IMR-90 (cell line): Measurements from ENCODE around the gene CHIT1. TPM values are rescaled to one million over a fixed set of nuclear protein-coding genes. Genes with fewer than 3 reads are reported as not detected.

Experiments
- ATAC-seq: fragments of 200-7000 bp; cut with Tn5 transposase; 2 replicates; pipeline ENCODE4 v1.9.1; 2020; ENCODE audit warnings: low read depth, mild to moderate bottlenecking, moderate library complexity
- BruUV-seq: library from RNA; stranded (reverse); fragments of 400-500 nt; replicated peaks from 2 replicates; lab custom pipeline; 2021; lab: Mats Ljungman, UMichigan
- CTCF ChIA-PET: fragments of 300-600 bp; formaldehyde crosslinking; extraction: SDS; loops from one replicate; lab custom pipeline; 2021; ENCODE audit warnings: antibody characterized with exemption; lab: Yijun Ruan, JAX
- POLR2A ChIA-PET: fragments of 300-600 bp; sonication (Branson Sonifier 250); formaldehyde crosslinking; loops from one replicate; lab custom pipeline; 2022; ENCODE audit warnings: antibody characterized with exemption; ENCODE audit not compliant: unreplicated experiment; lab: Charles Lee
- DNase-seq: peaks from one replicate; pipeline ENCODE4 v3.0.0; 2013
- H2AFZ ChIP-seq: replicated peaks from 2 replicates; pipeline ENCODE3; 2013; ENCODE audit warnings: low read length, mild to moderate bottlenecking; ENCODE audit not compliant: poor library complexity
- H2AK5ac ChIP-seq: 2 replicates; pipeline ENCODE4 v1.6.1; 2013; ENCODE audit warnings: low read depth, low read length, inconsistent platforms
- H2AK9ac ChIP-seq: replicated peaks from 2 replicates; pipeline ENCODE3; 2013; ENCODE audit warnings: mild to moderate bottlenecking, low read depth, low read length, moderate library complexity; ENCODE audit not compliant: poor library complexity
- H2BK120ac ChIP-seq: 2 replicates; pipeline ENCODE4 v1.6.1; 2013; ENCODE audit warnings: low read depth, low read length, inconsistent platforms
- H2BK15ac ChIP-seq: 3 replicates; pipeline ENCODE4 v1.6.1; 2013; ENCODE audit warnings: low read depth, low read length, inconsistent platforms
- H2BK20ac ChIP-seq: 2 replicates; pipeline ENCODE4 v1.6.1; 2013; ENCODE audit warnings: low read depth, mild to moderate bottlenecking, inconsistent platforms, low read length, moderate library complexity
- H2BK5ac ChIP-seq: 2 replicates; pipeline ENCODE4 v1.6.1; 2013; ENCODE audit warnings: mild to moderate bottlenecking, low read depth, low read length, inconsistent platforms; ENCODE audit not compliant: poor library complexity, severe bottlenecking
- H3K14ac ChIP-seq: replicated peaks from 2 replicates; pipeline ENCODE4 v1.6.1; 2013; ENCODE audit warnings: low read depth, low read length, inconsistent platforms
- H3K18ac ChIP-seq: 2 replicates; pipeline ENCODE4 v1.6.1; 2013; ENCODE audit warnings: low read depth, low read length, control low read depth
- H3K23ac ChIP-seq: 2 replicates; pipeline ENCODE4 v1.6.1; 2013; ENCODE audit warnings: low read depth, low read length, inconsistent platforms
- H3K27ac ChIP-seq: 2 replicates; pipeline ENCODE4 v1.5.1; 2013; ENCODE audit warnings: mild to moderate bottlenecking, control low read depth, low read length; ENCODE audit not compliant: insufficient read depth
- H3K27me3 ChIP-seq: 2 replicates; pipeline ENCODE4 v1.6.1; 2013; ENCODE audit warnings: low read length; ENCODE audit not compliant: control insufficient read depth, insufficient read depth
- H3K36me3 ChIP-seq: 2 replicates; pipeline ENCODE4 v1.6.1; 2013; ENCODE audit warnings: low read length, mixed read lengths; ENCODE audit not compliant: control insufficient read depth, insufficient read depth
- H3K4ac ChIP-seq: 2 replicates; pipeline ENCODE4 v1.6.1; 2013; ENCODE audit warnings: low read depth, low read length, inconsistent platforms
- H3K4me1 ChIP-seq: 2 replicates; pipeline ENCODE4 v1.6.1; 2013; ENCODE audit warnings: low read length, mixed read lengths; ENCODE audit not compliant: control insufficient read depth, insufficient read depth
- H3K4me2 ChIP-seq: 2 replicates; pipeline ENCODE4 v1.6.1; 2013; ENCODE audit warnings: low read depth, mild to moderate bottlenecking, control low read depth, low read length, moderate library complexity
- H3K4me3 ChIP-seq: 2 replicates; pipeline ENCODE4 v1.5.1; 2013; ENCODE audit warnings: low read depth, mild to moderate bottlenecking, control low read depth, low read length, moderate library complexity; ENCODE audit not compliant: insufficient read depth
- H3K56ac ChIP-seq: 2 replicates; pipeline ENCODE4 v1.6.1; 2013; ENCODE audit warnings: low read length, inconsistent platforms; ENCODE audit not compliant: insufficient read depth; ENCODE audit errors: extremely low read depth
- H3K79me1 ChIP-seq, 2 experiments: 2 replicates each; pipeline ENCODE4 v1.6.1; 2013; ENCODE audit warnings: low read length in 2 of 2, inconsistent platforms in 1 of 2, low read depth in 1 of 2
- H3K9ac ChIP-seq: 2 replicates; pipeline ENCODE4 v1.6.1; 2013; ENCODE audit warnings: low read depth, low read length, control low read depth
- H3K9me1 ChIP-seq: 2 replicates; pipeline ENCODE4 v1.6.1; 2013; ENCODE audit warnings: low read length, inconsistent platforms; ENCODE audit not compliant: insufficient read depth
- H3K9me3 ChIP-seq: 2 replicates; pipeline ENCODE4 v1.6.1; 2013; ENCODE audit warnings: low read length; ENCODE audit not compliant: control insufficient read depth, insufficient read depth
- H4K20me1 ChIP-seq: 2 replicates; pipeline ENCODE4 v1.6.1; 2013; ENCODE audit warnings: low read length, inconsistent platforms; ENCODE audit not compliant: insufficient read depth
- H4K5ac ChIP-seq: 2 replicates; pipeline ENCODE4 v1.6.1; 2013; ENCODE audit warnings: mild to moderate bottlenecking, low read depth, low read length, control low read depth
- H4K8ac ChIP-seq, 2 experiments: 2 replicates each; pipeline ENCODE4 v1.6.1; 2013; ENCODE audit warnings: low read depth in 2 of 2, low read length in 2 of 2, control low read depth in 1 of 2, inconsistent platforms in 1 of 2
- H4K91ac ChIP-seq: 2 replicates; pipeline ENCODE4 v1.6.1; 2013; ENCODE audit warnings: low read depth, low read length, inconsistent platforms; ENCODE audit not compliant: insufficient read depth
- BHLHE40 ChIP-seq: fragments of 150-350 bp; IDR thresholded peaks from 2 replicates; pipeline ENCODE4 v1.6.1; 2016; ENCODE audit warnings: mild to moderate bottlenecking, low read depth, low read length
- CEBPB ChIP-seq: IDR thresholded peaks from 2 replicates; pipeline ENCODE4 v1.6.1; 2012; ENCODE audit warnings: low read depth, low read length, improper control_type of control experiment
- CHD1 ChIP-seq: IDR thresholded peaks from 2 replicates; pipeline ENCODE4 v1.6.1; 2012; ENCODE audit warnings: low read depth, low read length, improper control_type of control experiment
- FOS ChIP-seq: fragments of 150-350 bp; IDR thresholded peaks from 2 replicates; pipeline ENCODE4 v1.6.1; 2016; ENCODE audit warnings: low read depth, low read length
- MAFK ChIP-seq: IDR thresholded peaks from 2 replicates; pipeline ENCODE4 v1.6.1; 2012; ENCODE audit warnings: low read depth, low read length, improper control_type of control experiment
- MXI1 ChIP-seq: IDR thresholded peaks from 2 replicates; pipeline ENCODE4 v1.6.1; 2012; ENCODE audit warnings: low read depth, mild to moderate bottlenecking, low read length, moderate library complexity, borderline replicate concordance
- NFE2L2 ChIP-seq: fragments of 150-350 bp; IDR thresholded peaks from 2 replicates; pipeline ENCODE4 v1.6.1; 2016; ENCODE audit warnings: low read depth, mild to moderate bottlenecking, low read length
- POLR2A ChIP-seq: IDR thresholded peaks from 2 replicates; pipeline ENCODE4 v1.6.1; 2012; ENCODE audit warnings: mild to moderate bottlenecking, low read depth, low read length
- RCOR1 ChIP-seq: IDR thresholded peaks from 2 replicates; pipeline ENCODE4 v1.6.1; 2012; ENCODE audit warnings: mild to moderate bottlenecking, low read length, improper control_type of control experiment; ENCODE audit not compliant: insufficient replicate concordance
- RFX5 ChIP-seq: IDR thresholded peaks from 2 replicates; pipeline ENCODE4 v1.8.0; 2012; ENCODE audit warnings: low read depth, mild to moderate bottlenecking, low read length, moderate library complexity
- SMC3 ChIP-seq: fragments of 150-350 bp; IDR thresholded peaks from 2 replicates; pipeline ENCODE4 v1.6.1; 2016; ENCODE audit warnings: low read depth, mild to moderate bottlenecking, antibody characterized with exemption, low read length, moderate library complexity
- WGBS, 2 experiments: methylation state at CpG; one replicate each; pipeline versions ENCODE4 v1.1.5 to v1.1.7; 2013; ENCODE audit warnings: missing lambda C conversion rate in 2 of 2; ENCODE audit not compliant: insufficient read length in 1 of 2; ENCODE audit errors: extremely low coverage in 2 of 2; 5-methylcytosine and 5-hydroxymethylcytosine counted together
- dilution Hi-C: fragments of 300-500 bp; cut with HindIII; formaldehyde crosslinking; loops from one replicate; pipeline ENCODE4 v1.14.3; 2018; ENCODE audit warnings: low sequenced_read_pairs; ENCODE audit not compliant: unreplicated experiment
- in situ Hi-C: fragments of 300-500 bp; cut with MboI; formaldehyde crosslinking; loops from 3 replicates; pipeline ENCODE4 v1.14.3; 2019; ENCODE audit warnings: low sequenced_read_pairs, inconsistent platforms, mixed read lengths
- intact Hi-C: fragments of 100-400 bp; cut with micrococcal nuclease; formaldehyde crosslinking; loops from 2 replicates; pipeline ENCODE4 v1.10.0; 2022
- polyA plus RNA-seq, 3 experiments: library from polyadenylated mRNA; depleted of rRNA; stranded (reverse); fragments of >200 nt; gene quantifications; 2 replicates each; pipeline ENCODE4 v1.2.3, GENCODE V29; 2012; ENCODE audit warnings: low replicate concordance in 1 of 3
- total RNA-seq: library from RNA; depleted of rRNA; stranded (reverse); fragments of >200 nt; gene quantifications from 2 replicates; pipeline ENCODE4 v1.2.3, GENCODE V29; 2012
- TF ChIP-seq, protein P1 (sequence below): fragments of 150-350 bp; IDR thresholded peaks from 2 replicates; pipeline ENCODE4 v1.6.1; 2017; ENCODE audit warnings: mild to moderate bottlenecking, antibody characterized with exemption, low read length, low read depth
- TF ChIP-seq, protein P2 (sequence below): fragments of 150-350 bp; IDR thresholded peaks from 2 replicates; pipeline ENCODE4 v1.6.1; 2016; ENCODE audit warnings: low read depth, mild to moderate bottlenecking, low read length, moderate library complexity, borderline replicate concordance
- TF ChIP-seq, protein P3 (sequence below): conservative IDR thresholded peaks from 2 replicates; pipeline ENCODE4 v1.5.1; 2012; ENCODE audit warnings: mild to moderate bottlenecking, low read depth, low read length, improper control_type of control experiment

CHIT1 gene
- total and polyA plus RNA-seq, 2 of the 4 experiments (the other 2 are of a cell fraction) = not detected

DNA sequence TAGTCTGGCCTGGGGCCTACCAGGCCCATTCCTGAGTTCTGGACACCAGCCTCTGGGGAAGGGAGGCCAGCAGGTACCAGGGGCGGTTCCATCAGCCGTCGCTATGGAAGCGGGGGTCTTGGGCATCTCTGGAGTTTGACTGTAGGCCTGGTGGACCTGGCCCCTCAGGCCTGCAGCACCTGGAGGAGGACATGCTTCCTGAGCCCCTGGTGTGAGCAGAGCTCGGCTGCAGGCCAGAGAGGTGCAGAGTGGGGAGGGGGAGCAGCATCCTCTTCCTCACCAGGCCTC is 61.6 kb downstream of the CHIT1 start:
- Histone ChIP-seq H3K14ac (no peak overlapping the region), H3K79me1 (no peaks in the 10 kb centered on the region), H4K5ac (no peak overlapping the region), H3K4me3 (no peak overlapping the region), H2AK9ac (no peak overlapping the region), H3K9me3 (no peaks in the 10 kb centered on the region), H2BK20ac (no peak overlapping the region), H3K4me2 (no peak overlapping the region), H4K20me1 (no peaks in the 10 kb centered on the region), H3K4me1 (no peaks in the 10 kb centered on the region), H4K8ac (no peak overlapping the region), H2BK120ac (no peak overlapping the region), H3K9me1 (no peaks in the 10 kb centered on the region), H3K36me3 (no peaks in the 10 kb centered on the region), H4K91ac (no peak overlapping the region), H3K27ac (no peak overlapping the region), H2AFZ (peak overlapping the region; percentile 21), H3K4ac (no peak overlapping the region), H3K23ac (no peak overlapping the region), H3K9ac (no peak overlapping the region), H3K27me3 (peaks cover 16% of the 10 kb centered on the region), H2AK5ac (no peak overlapping the region), H2BK15ac (no peak overlapping the region), H3K56ac (no peak overlapping the region), H2BK5ac (no peak overlapping the region), H3K18ac (no peak overlapping the region)
- ATAC-seq (no peak), DNase-seq (no peak)
- ChIA-PET CTCF (no interaction called here), POLR2A (no interaction called here)
- BruUV-seq = no TSS peak
- TF ChIP-seq, protein P1, sequence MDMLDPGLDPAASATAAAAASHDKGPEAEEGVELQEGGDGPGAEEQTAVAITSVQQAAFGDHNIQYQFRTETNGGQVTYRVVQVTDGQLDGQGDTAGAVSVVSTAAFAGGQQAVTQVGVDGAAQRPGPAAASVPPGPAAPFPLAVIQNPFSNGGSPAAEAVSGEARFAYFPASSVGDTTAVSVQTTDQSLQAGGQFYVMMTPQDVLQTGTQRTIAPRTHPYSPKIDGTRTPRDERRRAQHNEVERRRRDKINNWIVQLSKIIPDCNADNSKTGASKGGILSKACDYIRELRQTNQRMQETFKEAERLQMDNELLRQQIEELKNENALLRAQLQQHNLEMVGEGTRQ = no peak
- TF ChIP-seq RFX5 (no peak), MXI1 (no peak), POLR2A (no peak), BHLHE40 (no peak), RCOR1 (no peak), SMC3 (no peak), CHD1 (no peak), CEBPB (no peak), FOS (no peak), NFE2L2 (no peak), MAFK (no peak)
- TF ChIP-seq, protein P2, sequence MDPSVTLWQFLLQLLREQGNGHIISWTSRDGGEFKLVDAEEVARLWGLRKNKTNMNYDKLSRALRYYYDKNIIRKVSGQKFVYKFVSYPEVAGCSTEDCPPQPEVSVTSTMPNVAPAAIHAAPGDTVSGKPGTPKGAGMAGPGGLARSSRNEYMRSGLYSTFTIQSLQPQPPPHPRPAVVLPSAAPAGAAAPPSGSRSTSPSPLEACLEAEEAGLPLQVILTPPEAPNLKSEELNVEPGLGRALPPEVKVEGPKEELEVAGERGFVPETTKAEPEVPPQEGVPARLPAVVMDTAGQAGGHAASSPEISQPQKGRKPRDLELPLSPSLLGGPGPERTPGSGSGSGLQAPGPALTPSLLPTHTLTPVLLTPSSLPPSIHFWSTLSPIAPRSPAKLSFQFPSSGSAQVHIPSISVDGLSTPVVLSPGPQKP = no peak
- TF ChIP-seq, protein P3, sequence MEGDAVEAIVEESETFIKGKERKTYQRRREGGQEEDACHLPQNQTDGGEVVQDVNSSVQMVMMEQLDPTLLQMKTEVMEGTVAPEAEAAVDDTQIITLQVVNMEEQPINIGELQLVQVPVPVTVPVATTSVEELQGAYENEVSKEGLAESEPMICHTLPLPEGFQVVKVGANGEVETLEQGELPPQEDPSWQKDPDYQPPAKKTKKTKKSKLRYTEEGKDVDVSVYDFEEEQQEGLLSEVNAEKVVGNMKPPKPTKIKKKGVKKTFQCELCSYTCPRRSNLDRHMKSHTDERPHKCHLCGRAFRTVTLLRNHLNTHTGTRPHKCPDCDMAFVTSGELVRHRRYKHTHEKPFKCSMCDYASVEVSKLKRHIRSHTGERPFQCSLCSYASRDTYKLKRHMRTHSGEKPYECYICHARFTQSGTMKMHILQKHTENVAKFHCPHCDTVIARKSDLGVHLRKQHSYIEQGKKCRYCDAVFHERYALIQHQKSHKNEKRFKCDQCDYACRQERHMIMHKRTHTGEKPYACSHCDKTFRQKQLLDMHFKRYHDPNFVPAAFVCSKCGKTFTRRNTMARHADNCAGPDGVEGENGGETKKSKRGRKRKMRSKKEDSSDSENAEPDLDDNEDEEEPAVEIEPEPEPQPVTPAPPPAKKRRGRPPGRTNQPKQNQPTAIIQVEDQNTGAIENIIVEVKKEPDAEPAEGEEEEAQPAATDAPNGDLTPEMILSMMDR = no peak
- WGBS, 2 experiments = no CpG with 5 or more reads among the region's 5 CpGs
- dilution Hi-C loops = no loop called here
- in situ Hi-C loops = no loop called here
- intact Hi-C loops = no loop called here
